DOHH2 (cell line): Measurements from ENCODE around the gene RUSF1.

Source experiments
- H3F3A ChIP-seq: fragments of 200-600 bp; sonication (generic), shearing (Covaris generic); 2 replicates; pipeline ENCODE4 v1.6.0; 2016; ENCODE audit warnings: antibody characterized with exemption, mild to moderate bottlenecking; ENCODE audit not compliant: control insufficient read depth, insufficient read depth
- H3K27ac ChIP-seq: fragments of 200-600 bp; sonication (generic); 2 replicates; pipeline ENCODE4 v1.5.1; 2014; ENCODE audit warnings: low read depth, mild to moderate bottlenecking, low read length, moderate library complexity
- H3K27me3 ChIP-seq: fragments of 200-600 bp; sonication (generic); 2 replicates; pipeline ENCODE4 v1.6.1; 2014; ENCODE audit warnings: mild to moderate bottlenecking, low read length, mixed read lengths; ENCODE audit not compliant: control insufficient read depth
- H3K36me3 ChIP-seq: fragments of 200-600 bp; sonication (generic); 2 replicates; pipeline ENCODE4 v1.6.1; 2014; ENCODE audit warnings: mild to moderate bottlenecking, low read length, moderate library complexity, mixed read lengths; ENCODE audit not compliant: control insufficient read depth
- H3K4me1 ChIP-seq: fragments of 200-600 bp; sonication (generic); 2 replicates; pipeline ENCODE4 v1.6.1; 2014; ENCODE audit warnings: mild to moderate bottlenecking, low read length, mixed read lengths; ENCODE audit not compliant: control insufficient read depth
- H3K4me2 ChIP-seq: fragments of 200-600 bp; sonication (generic); 2 replicates; pipeline ENCODE4 v1.6.0; 2014; ENCODE audit warnings: mild to moderate bottlenecking, low read length, moderate library complexity
- H3K4me3 ChIP-seq: fragments of 200-600 bp; sonication (generic); 2 replicates; pipeline ENCODE4 v1.5.1; 2014; ENCODE audit warnings: mild to moderate bottlenecking, low read length, mixed read lengths
- H3K79me2 ChIP-seq: fragments of 200-600 bp; sonication (generic); 2 replicates; pipeline ENCODE4 v1.6.1; 2014; ENCODE audit warnings: mild to moderate bottlenecking, low read length, mixed read lengths; ENCODE audit not compliant: control insufficient read depth
- H3K9me2 ChIP-seq: fragments of 200-600 bp; sonication (generic); replicated peaks from 2 replicates; pipeline ENCODE4 v1.6.1; 2014; ENCODE audit warnings: mild to moderate bottlenecking, low read length, mixed read lengths; ENCODE audit not compliant: control insufficient read depth
- H3K9me3 ChIP-seq: fragments of 200-600 bp; sonication (generic); 2 replicates; pipeline ENCODE4 v1.6.1; 2014; ENCODE audit warnings: antibody characterized with exemption, low read length, mixed read lengths; ENCODE audit not compliant: control insufficient read depth, insufficient read depth
- H4K20me1 ChIP-seq: fragments of 200-600 bp; sonication (generic); 2 replicates; pipeline ENCODE4 v1.6.0; 2014; ENCODE audit warnings: low read depth, mild to moderate bottlenecking, antibody characterized with exemption, low read length, moderate library complexity; ENCODE audit not compliant: control insufficient read depth, insufficient read depth
- EZH2phosphoT487 ChIP-seq: fragments of 200-600 bp; sonication (generic); IDR thresholded peaks from 2 replicates; pipeline ENCODE4 v1.6.1; 2017; ENCODE audit warnings: borderline replicate concordance, mild to moderate bottlenecking, antibody characterized with exemption, low read length, moderate library complexity, mixed read lengths
- TF ChIP-seq, protein P1 (sequence below): fragments of 200-600 bp; sonication (generic); IDR thresholded peaks from one replicate; pipeline ENCODE4 v1.5.1; 2014; ENCODE audit warnings: antibody characterized with exemption, mild to moderate bottlenecking, low read depth, low read length; ENCODE audit not compliant: poor library complexity, severe bottlenecking

RUSF1 gene

DNA sequence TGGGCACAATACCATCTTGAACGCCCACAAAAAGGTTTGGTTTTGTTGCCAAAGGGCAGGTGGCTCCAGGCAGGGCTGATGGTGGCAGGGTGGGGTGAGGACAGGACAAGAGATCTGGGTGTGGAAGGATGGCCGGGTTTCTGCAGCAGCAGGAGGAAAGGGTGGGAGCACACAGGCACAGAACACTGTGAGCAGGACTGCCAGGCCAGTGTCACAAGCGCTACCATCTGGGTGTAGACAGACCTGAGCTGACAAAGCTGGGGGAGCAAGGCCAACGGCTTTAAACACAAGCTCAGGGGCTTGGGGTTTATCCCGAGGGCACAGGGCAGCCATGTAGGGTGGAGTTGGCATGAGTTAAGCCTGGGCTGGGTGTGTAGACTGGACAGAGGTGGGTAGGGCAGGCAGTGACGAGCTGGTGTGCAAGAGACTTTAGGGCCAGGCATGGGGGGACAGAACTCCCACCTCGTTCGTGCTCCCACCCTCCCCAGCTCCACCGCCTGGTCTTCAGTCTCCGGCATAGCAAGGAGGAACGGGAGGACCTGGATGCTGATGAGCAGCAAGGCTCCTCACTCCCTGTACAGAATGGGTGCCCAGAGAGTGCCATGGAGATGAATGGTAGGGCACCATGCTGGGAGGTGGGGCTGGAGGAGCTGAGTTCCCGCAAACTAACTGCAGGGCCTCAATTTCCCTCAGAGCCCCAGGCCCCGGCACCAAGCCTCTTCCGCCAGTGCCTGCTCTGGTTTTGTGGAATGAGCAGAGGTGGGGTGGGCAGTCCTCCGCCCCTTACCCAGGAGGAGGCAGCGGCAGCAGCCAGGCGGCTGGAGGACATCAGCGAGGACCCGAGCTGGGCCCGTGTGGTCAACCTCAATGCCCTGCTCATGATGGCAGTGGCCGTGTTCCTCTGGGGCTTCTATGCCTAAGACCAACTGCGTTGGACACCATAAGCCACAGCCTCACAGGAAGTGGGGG is 18.3 kb downstream of the RUSF1 start:
- no peaks in the 10 kb centered on the region for H4K20me1 ChIP-seq
- H3K9me3 ChIP-seq = no peaks in the 10 kb centered on the region
- H3K79me2 ChIP-seq = no peaks in the 10 kb centered on the region
- no peaks in the 10 kb centered on the region for H3F3A ChIP-seq
- H3K27ac ChIP-seq = no peak overlapping the region
- no peak overlapping the region for H3K4me3 ChIP-seq
- peaks cover 7% of the 10 kb centered on the region for H3K4me1 ChIP-seq
- TF ChIP-seq, protein P1, sequence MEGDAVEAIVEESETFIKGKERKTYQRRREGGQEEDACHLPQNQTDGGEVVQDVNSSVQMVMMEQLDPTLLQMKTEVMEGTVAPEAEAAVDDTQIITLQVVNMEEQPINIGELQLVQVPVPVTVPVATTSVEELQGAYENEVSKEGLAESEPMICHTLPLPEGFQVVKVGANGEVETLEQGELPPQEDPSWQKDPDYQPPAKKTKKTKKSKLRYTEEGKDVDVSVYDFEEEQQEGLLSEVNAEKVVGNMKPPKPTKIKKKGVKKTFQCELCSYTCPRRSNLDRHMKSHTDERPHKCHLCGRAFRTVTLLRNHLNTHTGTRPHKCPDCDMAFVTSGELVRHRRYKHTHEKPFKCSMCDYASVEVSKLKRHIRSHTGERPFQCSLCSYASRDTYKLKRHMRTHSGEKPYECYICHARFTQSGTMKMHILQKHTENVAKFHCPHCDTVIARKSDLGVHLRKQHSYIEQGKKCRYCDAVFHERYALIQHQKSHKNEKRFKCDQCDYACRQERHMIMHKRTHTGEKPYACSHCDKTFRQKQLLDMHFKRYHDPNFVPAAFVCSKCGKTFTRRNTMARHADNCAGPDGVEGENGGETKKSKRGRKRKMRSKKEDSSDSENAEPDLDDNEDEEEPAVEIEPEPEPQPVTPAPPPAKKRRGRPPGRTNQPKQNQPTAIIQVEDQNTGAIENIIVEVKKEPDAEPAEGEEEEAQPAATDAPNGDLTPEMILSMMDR = no peak
- H3K36me3 ChIP-seq = no peaks in the 10 kb centered on the region
- H3K27me3 ChIP-seq = peaks cover 7% of the 10 kb centered on the region
- no peaks in the 10 kb centered on the region for H3K9me2 ChIP-seq
- H3K4me2 ChIP-seq = no peak overlapping the region

DNA sequence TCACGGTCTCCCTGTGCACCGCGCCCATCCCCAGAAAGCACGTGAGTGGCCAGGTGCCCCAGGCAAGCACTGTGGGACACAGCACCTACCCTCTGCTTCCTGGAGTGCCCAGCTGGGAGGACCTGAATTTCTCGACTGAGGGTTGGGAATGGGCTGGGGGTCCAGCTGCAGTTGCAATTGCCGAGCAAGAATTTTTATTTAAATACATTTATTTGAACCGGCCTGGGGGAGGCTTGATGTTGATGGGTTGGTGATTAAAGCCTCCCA is 19.0 kb downstream of the RUSF1 start:
- peaks cover 7% of the 10 kb centered on the region for H3K4me1 ChIP-seq
- H3K27me3 ChIP-seq = peaks cover 7% of the 10 kb centered on the region
- no peaks in the 10 kb centered on the region for H3F3A ChIP-seq
- H3K79me2 ChIP-seq = no peaks in the 10 kb centered on the region
- H3K36me3 ChIP-seq = no peaks in the 10 kb centered on the region
- H4K20me1 ChIP-seq = no peaks in the 10 kb centered on the region
- no peaks in the 10 kb centered on the region for H3K9me2 ChIP-seq
- TF ChIP-seq, protein P1 = no peak
- TF ChIP-seq EZH2phosphoT487 = no peak
- H3K4me2 ChIP-seq = no peak overlapping the region
- H3K4me3 ChIP-seq = no peak overlapping the region
- no peak overlapping the region for H3K27ac ChIP-seq
- H3K9me3 ChIP-seq = no peaks in the 10 kb centered on the region

DNA sequence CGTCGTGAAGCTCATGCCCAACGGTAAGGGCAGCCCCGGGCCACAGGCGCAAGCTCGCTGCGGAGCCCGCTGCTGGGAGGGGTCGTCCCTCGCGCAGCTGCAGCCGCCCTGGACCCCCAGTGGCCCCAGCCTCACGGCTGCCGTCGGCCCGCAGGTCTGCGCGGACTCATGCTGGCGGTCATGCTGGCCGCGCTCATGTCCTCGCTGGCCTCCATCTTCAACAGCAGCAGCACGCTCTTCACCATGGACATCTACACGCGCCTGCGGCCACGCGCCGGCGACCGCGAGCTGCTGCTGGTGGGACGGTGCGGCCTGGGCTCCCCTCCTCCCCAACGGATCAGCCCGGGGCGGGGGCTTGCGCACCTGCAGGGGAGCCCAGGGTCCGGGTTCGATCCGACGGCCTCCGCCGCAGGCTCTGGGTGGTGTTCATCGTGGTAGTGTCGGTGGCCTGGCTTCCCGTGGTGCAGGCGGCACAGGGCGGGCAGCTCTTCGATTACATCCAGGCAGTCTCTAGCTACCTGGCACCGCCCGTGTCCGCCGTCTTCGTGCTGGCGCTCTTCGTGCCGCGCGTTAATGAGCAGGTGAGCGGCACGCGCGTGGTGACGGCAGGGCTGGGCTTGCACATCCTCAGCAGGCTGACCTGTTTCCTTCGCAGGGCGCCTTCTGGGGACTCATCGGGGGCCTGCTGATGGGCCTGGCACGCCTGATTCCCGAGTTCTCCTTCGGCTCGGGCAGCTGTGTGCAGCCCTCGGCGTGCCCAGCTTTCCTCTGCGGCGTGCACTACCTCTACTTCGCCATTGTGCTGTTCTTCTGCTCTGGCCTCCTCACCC is 19.5 kb downstream of the RUSF1 start:
- no peaks in the 10 kb centered on the region for H3K9me3 ChIP-seq
- no peak overlapping the region for H3K4me2 ChIP-seq
- H3K79me2 ChIP-seq = no peaks in the 10 kb centered on the region
- H3K27me3 ChIP-seq = peaks cover 7% of the 10 kb centered on the region
- no peaks in the 10 kb centered on the region for H3K9me2 ChIP-seq
- H3K4me3 ChIP-seq = no peak overlapping the region
- no peak overlapping the region for H3K27ac ChIP-seq
- no peaks in the 10 kb centered on the region for H3F3A ChIP-seq
- TF ChIP-seq, protein P1 = no peak
- no peak for TF ChIP-seq EZH2phosphoT487
- H4K20me1 ChIP-seq = no peaks in the 10 kb centered on the region
- H3K36me3 ChIP-seq = no peaks in the 10 kb centered on the region
- peaks cover 7% of the 10 kb centered on the region for H3K4me1 ChIP-seq
